Brain microvascular endothelial cell (primary cell): Measurements from ENCODE around the gene NREP.

Experiments
- DNase-seq: peaks from one replicate; pipeline ENCODE4 v3.0.0-alpha.2; 2020
- H3K27ac ChIP-seq: fragments of 250-450 bp; sonication (Bioruptor Pico); 2 replicates; pipeline ENCODE4 v1.5.1; 2020; ENCODE audit warnings: mild to moderate bottlenecking, moderate library complexity
- H3K27me3 ChIP-seq: fragments of 250-450 bp; sonication (Bioruptor Pico); replicated peaks from 2 replicates; pipeline ENCODE4 v1.5.1; 2020; ENCODE audit warnings: mild to moderate bottlenecking
- H3K36me3 ChIP-seq: fragments of 250-450 bp; sonication (Bioruptor Pico); replicated peaks from 2 replicates; pipeline ENCODE4 v1.5.1; 2020; ENCODE audit warnings: mild to moderate bottlenecking
- H3K4me3 ChIP-seq: 2 replicates; pipeline ENCODE4 v1.5.1; 2011; ENCODE audit warnings: low read depth, mild to moderate bottlenecking, control low read depth, low read length, moderate library complexity
- in situ Hi-C: cut with HindIII; loops from 2 replicates; pipeline ENCODE4 v1.10.0; 2017; ENCODE audit warnings: low sequenced_read_pairs, low pct_ligation_motif_present
- TF ChIP-seq, protein P1 (sequence below): IDR thresholded peaks from 2 replicates; pipeline ENCODE4 v1.5.1; 2011; ENCODE audit warnings: low read depth, mild to moderate bottlenecking, moderate library complexity, low read length, control low read depth, inconsistent platforms; ENCODE audit errors: missing control alignments

The NREP gene

DNA sequence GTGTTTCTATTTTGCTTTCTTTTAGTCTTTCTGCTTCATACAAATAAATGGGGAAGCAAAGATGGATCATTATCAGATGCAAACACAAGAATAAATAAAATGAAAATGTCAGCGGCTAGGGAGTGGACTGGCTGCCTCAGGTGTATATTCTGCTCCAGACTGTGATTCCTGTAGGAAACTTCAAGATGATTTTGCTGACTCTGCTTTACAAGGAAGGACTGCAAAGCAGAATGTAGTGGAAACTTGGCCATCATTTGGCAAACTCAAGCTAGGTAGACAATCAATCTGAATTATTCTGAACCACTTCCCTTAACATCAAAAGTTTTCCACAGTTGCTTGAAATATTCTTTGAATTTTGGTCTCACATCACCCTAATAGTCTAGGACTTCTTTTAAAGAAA, 38.1 kb upstream of the NREP start:
- no peaks in the 10 kb centered on the region for H3K27me3 ChIP-seq
- TF ChIP-seq, protein P1, sequence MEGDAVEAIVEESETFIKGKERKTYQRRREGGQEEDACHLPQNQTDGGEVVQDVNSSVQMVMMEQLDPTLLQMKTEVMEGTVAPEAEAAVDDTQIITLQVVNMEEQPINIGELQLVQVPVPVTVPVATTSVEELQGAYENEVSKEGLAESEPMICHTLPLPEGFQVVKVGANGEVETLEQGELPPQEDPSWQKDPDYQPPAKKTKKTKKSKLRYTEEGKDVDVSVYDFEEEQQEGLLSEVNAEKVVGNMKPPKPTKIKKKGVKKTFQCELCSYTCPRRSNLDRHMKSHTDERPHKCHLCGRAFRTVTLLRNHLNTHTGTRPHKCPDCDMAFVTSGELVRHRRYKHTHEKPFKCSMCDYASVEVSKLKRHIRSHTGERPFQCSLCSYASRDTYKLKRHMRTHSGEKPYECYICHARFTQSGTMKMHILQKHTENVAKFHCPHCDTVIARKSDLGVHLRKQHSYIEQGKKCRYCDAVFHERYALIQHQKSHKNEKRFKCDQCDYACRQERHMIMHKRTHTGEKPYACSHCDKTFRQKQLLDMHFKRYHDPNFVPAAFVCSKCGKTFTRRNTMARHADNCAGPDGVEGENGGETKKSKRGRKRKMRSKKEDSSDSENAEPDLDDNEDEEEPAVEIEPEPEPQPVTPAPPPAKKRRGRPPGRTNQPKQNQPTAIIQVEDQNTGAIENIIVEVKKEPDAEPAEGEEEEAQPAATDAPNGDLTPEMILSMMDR = no peak
- no peaks in the 10 kb centered on the region for H3K36me3 ChIP-seq
- DNase-seq = no peak
- in situ Hi-C loops = no loop called here
- H3K27ac ChIP-seq = no peak overlapping the region
- no peak overlapping the region for H3K4me3 ChIP-seq

DNA sequence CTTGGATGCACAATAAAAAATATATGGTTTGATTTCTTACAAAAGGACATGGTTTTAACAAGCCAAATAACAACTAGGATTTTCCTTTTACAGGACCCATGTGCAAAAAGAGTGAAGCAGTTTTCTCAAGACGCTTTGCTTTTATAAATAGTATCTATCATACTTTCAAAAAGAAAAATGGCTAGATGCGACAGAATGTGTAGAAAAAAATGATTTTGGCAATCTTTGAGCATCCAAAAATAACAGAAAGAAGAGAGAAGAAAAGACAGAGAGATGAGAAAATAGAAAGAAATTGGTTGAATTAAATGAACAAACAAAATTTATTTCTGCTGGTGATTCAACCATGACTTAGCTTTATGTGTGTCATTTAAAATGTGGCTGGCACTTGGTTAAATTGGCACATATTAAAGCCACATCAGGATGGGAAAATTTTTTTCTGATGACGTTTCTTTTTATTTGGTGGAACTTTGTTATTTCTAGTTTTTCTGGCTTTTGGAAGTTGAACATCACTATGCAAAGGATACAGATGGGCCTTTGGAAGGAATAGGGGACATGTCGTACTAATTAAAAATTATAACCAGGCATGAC, 35.6 kb upstream of the NREP start:
- Histone ChIP-seq H3K36me3 (no peaks in the 10 kb centered on the region), H3K27ac (no peak overlapping the region), H3K27me3 (no peaks in the 10 kb centered on the region), H3K4me3 (no peak overlapping the region)
- DNase-seq = no peak
- TF ChIP-seq, protein P1 = no peak
- in situ Hi-C loops = no loop called here

DNA sequence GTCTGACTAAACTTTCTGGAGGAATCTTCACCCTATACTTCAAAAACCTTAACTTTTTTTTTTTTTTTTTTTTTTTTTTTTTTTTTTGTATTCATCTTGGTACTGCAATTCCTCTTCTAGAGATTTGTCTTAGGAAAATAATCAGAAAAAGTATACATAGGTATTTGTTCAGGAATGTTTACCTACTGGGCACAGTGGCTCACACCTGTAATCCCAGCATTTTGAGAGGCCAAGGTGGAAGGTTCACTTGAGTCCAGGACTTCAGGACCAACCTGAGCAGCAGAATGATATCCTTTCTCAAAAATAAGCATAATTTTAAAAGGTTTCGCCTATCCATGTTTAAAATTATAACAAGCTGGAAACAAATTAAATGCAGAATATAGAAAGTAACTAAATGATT, 33.3 kb upstream of the NREP start:
- Histone ChIP-seq H3K4me3 (no peak overlapping the region), H3K27me3 (no peaks in the 10 kb centered on the region), H3K36me3 (no peaks in the 10 kb centered on the region), H3K27ac (no peak overlapping the region)
- in situ Hi-C loops = no loop called here
- no peak for DNase-seq
- TF ChIP-seq, protein P1 = no peak

DNA sequence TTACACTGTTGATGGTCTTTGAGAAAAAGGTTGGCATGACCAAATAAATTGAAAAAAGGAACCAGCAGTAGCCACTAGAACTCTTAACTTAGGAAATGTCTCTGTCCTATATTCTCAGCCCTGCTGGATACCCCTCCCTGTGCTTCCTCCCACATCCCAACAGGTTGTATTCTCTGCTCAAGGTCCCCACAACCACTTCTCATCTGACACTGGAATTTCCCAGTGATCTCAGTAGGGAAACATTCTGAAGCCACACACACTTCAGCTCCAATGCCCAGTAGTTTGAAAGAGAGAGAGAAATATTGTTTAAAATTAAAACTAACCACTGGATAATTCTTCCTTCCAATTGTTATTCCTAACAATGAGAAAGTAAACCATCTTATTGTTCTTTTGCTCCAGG, 30.0 kb upstream of the NREP start:
- H3K27ac ChIP-seq = no peak overlapping the region
- TF ChIP-seq, protein P1 = no peak
- DNase-seq = no peak
- no peaks in the 10 kb centered on the region for H3K27me3 ChIP-seq
- no peak overlapping the region for H3K4me3 ChIP-seq
- in situ Hi-C loops = no loop called here
- H3K36me3 ChIP-seq = no peaks in the 10 kb centered on the region

DNA sequence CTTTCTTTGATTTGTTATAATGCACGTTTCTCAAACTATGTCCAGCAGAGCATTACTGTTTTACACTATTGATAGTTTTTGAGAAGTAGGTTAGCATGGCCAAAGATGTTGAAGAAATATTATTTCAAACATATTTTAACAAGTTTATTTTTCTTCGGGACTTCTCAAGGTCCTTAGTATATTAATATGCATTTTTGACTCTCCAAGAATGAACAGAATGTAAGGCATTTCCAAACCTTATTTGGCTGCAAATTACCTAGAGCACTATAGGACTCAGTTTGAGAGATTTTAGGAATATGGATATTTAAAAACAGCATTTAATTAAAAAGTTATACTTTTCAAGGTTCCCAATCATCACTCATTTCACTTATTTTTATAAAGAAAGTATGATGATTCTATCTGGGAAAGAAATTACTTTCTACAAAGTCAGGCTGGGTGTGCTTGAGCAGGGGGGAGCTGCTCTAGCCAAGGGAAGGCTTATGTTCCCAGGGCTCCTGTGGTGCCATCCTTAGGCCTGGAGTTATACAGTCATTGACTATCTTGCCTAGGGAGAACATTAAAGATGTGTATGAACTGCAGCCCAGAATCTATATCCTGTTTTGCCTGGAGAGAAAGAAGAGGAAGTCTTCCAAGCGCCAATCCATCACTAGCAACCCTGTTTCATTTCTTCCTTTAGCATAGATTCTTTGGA, 27.6 kb upstream of the NREP start:
- in situ Hi-C loops = no loop called here
- no peaks in the 10 kb centered on the region for H3K27me3 ChIP-seq
- TF ChIP-seq, protein P1 = no peak
- DNase-seq = no peak
- H3K27ac ChIP-seq = no peak overlapping the region
- H3K36me3 ChIP-seq = no peaks in the 10 kb centered on the region
- no peak overlapping the region for H3K4me3 ChIP-seq

DNA sequence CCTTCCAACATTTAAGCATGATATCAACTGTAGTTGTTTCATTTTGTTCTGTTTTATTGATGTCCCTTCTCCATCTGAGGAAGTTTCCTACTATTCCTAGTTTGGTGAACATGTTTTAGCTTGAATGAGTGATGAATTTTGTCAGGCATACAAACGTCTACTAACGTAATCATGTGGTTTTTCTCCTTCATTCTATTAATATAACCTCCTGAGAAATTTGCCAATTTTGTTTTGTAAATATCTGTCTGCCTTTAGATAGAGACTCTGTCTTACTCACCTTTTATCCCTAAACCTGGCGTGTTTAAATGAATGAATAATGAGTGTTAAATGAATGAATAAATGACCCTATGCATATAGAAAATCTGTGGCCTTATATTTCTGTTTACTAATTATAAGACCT, 26.5 kb upstream of the NREP start:
- H3K27ac ChIP-seq = no peak overlapping the region
- H3K36me3 ChIP-seq = no peaks in the 10 kb centered on the region
- DNase-seq = no peak
- H3K27me3 ChIP-seq = no peaks in the 10 kb centered on the region
- in situ Hi-C loops = no loop called here
- H3K4me3 ChIP-seq = no peak overlapping the region
- TF ChIP-seq, protein P1 = no peak
